NOMO-1 (cell line): ENCODE measurements around the gene CAMK2B.
A peak's percentile ranks its signal among the peaks of the same experiment; 100 is the strongest.
"Not testable (repeated sequence)": the region's sequence is repeated elsewhere in the genome, so short reads cannot be mapped to it uniquely, and the experiment has no call there.

Experiments
- DNase-seq, 2 experiments: peaks; one replicate each; lab custom pipeline; 2025; ENCODE audit not compliant: unreplicated experiment in 2 of 2; lab: John Stamatoyannopoulos, UW

CAMK2B gene

DNA sequence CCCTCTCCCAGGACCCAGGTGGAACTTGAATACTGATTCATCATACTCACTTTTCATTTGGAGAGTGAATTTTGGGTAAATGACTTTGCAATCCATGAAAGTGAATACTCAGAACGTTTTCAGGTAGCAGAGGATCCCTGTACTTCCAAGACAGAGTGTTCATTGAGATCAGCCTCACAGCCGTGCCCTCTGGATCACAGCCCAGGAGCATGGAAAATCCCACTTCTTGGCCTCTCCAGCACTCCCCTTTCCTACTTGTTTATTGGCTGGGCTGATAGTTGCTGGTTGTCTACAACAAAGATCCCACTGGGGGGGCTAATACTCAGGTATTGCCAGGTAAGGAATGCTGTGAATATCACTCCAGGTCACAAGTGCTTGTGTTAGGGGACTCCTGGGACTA lies 142.0 kb downstream of the CAMK2B start:
- no peak for DNase-seq

DNA sequence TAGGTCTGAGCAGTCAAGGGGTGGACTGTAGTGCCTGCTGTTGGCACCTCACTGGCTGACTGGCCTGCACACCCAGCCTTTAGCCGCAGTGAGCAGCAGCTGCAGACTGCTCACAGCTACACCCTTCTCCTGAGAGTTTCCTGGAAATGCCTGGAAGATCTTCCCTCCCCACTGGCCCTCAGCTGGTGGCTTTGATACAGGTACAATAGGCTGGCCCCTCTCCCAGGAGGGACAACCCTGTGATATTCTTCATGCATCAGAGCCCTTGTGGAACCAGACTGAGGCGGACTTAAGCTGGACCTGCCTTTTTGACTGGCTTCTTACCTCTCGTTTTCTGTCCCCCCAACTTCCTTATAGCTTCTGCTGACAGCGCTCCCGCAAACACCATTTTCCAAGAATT lies 142.6 kb downstream of the CAMK2B start:
- no peak for DNase-seq

DNA sequence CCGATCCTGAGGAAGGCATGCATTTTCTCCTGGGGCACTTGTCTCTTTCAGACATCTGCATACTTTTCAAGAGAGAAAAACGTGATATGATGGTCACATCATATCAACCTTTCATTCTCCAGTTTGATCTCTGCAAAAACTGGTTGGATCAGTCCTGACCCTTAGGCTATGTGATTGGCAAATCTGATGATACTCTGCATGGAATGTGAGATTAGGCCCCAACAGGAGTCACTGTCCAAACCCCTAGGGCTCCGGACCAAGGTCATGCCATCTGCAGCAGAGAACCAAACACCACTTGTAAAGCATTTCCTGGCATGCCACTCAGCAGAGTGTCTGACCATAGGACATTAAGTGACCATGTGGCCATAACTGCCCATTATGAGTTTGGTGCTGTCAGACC lies 144.8 kb downstream of the CAMK2B start:
- DNase-seq: no peak

DNA sequence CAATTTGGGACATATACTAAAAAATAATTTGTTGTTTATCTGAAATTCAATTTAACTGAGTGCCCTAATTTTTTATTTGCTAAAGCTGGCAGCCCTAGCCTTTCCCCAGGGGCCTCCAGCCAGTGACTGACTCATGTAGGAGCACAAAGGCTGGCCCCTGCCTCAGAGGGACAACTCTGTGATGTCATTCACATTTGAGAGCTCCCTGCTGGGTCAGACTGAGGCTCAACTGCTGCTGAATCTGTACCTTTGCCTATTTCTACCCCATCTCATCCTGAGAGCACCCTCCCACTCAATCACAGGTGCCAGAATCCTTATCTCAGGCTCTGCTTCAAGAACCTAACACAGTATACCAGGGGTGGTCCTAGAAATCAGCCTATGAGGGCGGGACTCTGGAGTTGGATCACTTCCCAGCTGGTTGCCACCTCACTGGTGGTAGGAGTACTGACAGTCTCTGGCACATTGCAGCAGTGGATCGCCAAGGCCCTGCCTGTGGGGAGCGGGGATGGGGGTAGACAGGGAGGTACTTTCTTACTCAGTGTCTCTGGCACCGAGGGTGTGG lies 147.7 kb downstream of the CAMK2B start:
- no peak for DNase-seq

DNA sequence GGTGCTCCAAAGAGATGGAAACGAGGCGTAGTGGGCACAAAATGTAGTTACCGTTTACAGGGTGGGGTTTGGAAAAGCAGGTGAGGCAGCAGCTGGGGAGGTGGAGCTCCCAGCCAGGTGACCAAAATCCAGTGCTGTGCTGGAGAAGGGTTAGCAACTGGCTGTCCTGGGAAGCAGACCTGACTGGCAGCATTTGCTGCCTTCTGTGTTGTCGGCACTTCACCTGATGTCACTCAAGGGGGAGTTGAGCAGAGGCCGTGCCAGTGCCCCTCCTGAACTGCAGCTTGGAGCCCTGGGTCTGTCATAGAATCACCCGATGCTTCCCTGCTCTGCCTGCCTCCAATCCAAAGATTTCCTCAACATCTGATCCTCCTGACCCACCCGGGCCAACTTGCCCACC lies 148.9 kb downstream of the CAMK2B start:
- DNase-seq: no peak

DNA sequence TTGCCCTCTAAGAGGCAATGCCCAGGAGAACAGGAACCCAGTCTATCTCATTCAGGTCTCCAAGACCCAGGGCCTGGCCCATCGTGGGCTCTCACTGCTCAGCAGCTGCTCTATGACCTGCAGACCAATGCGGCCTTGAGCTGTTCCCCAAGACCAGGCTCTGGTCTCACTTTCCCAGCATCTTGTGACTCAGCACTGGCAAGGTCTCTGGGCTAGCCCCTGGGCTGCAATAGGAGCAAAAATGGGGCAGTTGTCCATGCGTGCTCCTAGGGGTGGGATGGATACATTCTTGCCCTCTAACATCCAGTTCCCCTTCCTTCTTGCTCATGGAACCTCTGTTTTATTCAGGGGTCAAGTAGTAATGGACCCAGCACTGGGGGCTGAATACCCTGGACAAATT lies 149.7 kb downstream of the CAMK2B start:
- no peak for DNase-seq

DNA sequence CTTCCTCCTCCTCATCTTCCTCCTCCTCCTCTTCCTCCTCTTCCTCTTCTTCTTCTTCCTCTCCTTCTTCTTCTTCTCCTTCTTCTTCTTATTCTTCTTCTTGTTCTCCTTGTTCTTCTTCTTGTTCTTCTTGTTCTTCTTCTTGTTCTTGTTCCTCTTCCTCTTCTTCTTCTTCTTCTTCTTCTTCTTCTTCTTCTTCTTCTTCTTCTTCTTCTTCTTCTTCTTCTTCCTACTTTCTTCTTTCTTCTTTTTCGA lies 150.8 kb downstream of the CAMK2B start:
- DNase-seq: not testable (repeated sequence)

DNA sequence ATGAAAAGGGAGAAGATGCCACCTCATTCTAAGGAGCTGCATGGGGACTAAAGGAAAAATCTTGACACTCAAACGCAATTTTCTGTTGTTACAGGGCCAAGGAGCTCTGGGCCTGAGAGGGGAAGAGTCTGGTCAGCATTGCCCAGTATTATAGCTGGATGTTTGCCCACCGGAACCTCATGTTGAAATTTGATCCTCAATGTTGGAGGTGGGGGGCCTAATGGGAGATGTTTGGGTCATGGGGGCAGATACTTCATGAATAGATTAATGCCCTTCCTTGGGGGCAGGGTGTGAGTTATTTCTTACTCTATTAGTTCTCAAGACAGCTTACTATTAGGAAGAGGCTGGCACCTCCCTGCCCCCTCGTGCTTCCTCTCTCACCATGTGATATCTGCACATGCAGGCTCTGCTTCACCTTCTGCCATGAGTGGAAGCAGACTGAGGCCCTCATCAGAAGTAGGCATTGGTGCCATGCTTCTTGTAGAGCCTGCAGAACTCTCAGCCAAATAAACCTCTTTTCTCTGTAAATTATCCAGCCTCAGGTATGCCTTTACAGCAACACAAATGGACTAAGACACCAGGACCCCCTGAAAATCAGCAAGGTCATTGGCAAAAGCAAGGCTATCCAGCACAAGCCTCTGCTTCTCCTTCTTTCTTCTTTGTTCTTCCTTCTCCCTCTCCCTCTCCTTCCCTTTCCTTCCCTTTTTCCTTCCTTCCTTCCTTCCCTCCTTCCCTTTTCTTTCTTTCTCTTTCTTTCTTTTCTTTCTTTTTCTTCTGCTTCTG lies 151.3 kb downstream of the CAMK2B start:
- no peak for DNase-seq

DNA sequence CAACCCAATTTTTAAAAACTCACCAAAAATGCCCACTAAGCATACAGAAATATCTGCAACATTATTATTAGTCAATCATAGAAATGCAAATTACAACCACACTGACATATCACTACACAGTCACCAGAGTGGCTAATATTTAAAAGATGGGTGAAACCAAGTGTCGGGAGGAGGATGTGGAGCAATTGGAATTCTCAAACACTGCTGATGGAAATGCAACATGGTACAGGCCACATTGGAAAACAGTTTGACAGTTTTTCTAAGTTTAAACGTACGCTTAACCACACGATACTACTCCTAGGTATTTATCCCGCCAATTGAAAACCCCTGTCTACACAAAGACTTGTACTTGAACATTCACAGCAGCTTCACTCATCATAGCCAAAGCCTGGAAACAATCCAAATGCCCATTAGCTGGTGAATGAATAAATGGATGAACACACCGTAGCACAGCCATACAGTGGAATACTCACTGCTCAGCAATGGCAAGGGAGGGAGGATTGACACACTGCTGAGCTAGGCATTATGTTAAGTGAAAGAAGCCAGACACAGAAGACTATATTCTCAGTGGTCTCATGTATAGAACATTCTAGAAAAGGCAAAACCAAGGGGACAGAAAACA lies 152.5 kb downstream of the CAMK2B start:
- DNase-seq: no peak

DNA sequence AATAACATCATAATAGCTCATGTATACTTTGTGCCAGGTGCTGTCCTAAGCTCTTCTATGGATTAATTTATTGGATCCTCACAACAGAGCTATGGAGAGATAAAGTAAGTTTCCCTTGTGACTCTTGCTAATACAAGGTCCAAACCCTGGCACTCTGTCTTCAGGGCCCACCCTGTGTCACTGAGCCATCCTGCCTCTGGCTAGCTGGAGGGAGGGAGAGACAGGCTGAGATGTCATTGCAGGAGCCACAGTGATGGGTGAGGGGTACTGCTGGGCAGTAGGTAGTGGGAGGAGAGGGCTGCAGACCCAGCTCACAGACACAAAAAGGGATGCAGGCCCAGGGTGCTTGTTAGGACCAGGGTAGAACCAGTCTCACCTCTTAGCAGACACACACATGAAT lies 153.0 kb downstream of the CAMK2B start:
- DNase-seq: no peak

DNA sequence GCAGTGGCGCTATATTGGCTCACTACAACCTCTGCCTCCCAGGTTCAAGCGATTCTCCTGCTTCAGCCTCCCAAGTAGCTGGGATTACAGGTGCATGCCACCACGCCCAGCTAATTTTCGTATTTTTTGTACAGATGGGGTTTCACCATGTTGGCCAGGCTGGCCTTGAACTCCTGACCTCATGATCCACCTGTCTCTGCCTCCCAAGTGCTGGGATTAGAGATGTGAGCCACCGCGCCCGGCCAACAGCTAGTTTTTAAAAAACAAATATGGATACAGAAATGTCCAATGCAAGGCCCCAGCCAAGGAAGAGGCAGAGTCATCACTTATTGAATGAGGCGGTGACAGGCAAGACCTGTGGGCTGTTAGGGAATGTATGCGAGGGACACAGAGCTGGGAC lies 153.5 kb downstream of the CAMK2B start:
- not testable (repeated sequence) for DNase-seq

DNA sequence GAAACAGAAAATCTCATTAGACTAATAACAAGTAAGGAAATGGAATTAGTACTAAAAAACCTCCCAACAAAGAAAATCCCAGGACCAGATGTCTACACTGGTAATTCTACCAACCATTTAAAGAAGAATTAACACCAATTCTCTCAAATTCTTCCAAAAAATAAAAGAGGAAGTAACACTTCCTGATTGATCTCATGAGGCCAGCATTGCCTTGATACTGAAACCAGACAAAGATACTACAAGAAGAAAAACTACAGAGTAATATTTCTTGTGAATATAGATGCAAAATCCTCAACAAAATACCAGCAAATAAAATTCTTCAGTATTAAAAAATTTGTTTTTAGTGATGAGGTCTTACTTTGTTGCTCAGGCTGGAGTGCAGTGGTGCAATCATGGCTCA lies 157.5 kb downstream of the CAMK2B start:
- DNase-seq: peak; percentile 5 to 73
